GM23338 (cell line): ENCODE data around the gene RHO. TPM values are rescaled to one million over a fixed set of nuclear protein-coding genes. Genes with fewer than 3 reads are reported as not detected.

Experiments
- ATAC-seq: fragments of 200-7000 bp; cut with Tn5 transposase; 3 replicates; pipeline ENCODE4 v1.9.1; 2020
- DNase-seq: peaks from one replicate; pipeline ENCODE4 v3.0.0-alpha.2; 2015; ENCODE audit warnings: low spot score
- H2AFZ ChIP-seq: fragments of 200-600 bp; sonication (generic); 2 replicates; pipeline ENCODE4 v1.8.0; 2016; ENCODE audit warnings: antibody characterized with exemption, mild to moderate bottlenecking, moderate library complexity
- H3F3A ChIP-seq: fragments of 200-600 bp; sonication (generic); replicated peaks from 2 replicates; pipeline ENCODE4 v1.8.0; 2017; ENCODE audit warnings: antibody characterized with exemption, mixed run types, low read depth
- H3K27ac ChIP-seq: fragments of 200-600 bp; sonication (generic); 2 replicates; pipeline ENCODE4 v1.6.1; 2016; ENCODE audit warnings: low read depth
- H3K27me3 ChIP-seq: fragments of 200-600 bp; sonication (generic); 2 replicates; pipeline ENCODE4 v1.8.0; 2016; ENCODE audit warnings: mild to moderate bottlenecking, mixed run types, moderate library complexity; ENCODE audit not compliant: insufficient read depth
- H3K36me3 ChIP-seq: fragments of 200-600 bp; sonication (generic); 2 replicates; pipeline ENCODE4 v1.8.0; 2016; ENCODE audit warnings: mild to moderate bottlenecking; ENCODE audit not compliant: insufficient read depth
- H3K4me1 ChIP-seq: fragments of 200-600 bp; sonication (generic); 2 replicates; pipeline ENCODE4 v1.8.0; 2016; ENCODE audit warnings: mild to moderate bottlenecking, moderate library complexity; ENCODE audit not compliant: insufficient read depth
- H3K4me2 ChIP-seq: fragments of 200-600 bp; sonication (generic); 2 replicates; pipeline ENCODE4 v1.7.1; 2017; ENCODE audit warnings: mixed run types
- H3K4me3 ChIP-seq: fragments of 200-600 bp; sonication (generic); 2 replicates; pipeline ENCODE4 v1.6.1; 2016; ENCODE audit warnings: mixed run types
- H3K79me2 ChIP-seq: fragments of 200-600 bp; sonication (generic); replicated peaks from 2 replicates; pipeline ENCODE4 v1.8.0; 2017; ENCODE audit warnings: mild to moderate bottlenecking; ENCODE audit not compliant: insufficient read depth
- H3K9me2 ChIP-seq: fragments of 200-600 bp; sonication (generic); 2 replicates; pipeline ENCODE4 v1.8.0; 2017; ENCODE audit not compliant: insufficient read depth
- H4K20me1 ChIP-seq: fragments of 200-600 bp; sonication (generic); replicated peaks from 2 replicates; pipeline ENCODE4 v1.8.0; 2017; ENCODE audit warnings: mild to moderate bottlenecking; ENCODE audit not compliant: insufficient read depth
- H3K27ac Mint-ChIP-seq: 2 replicates; pipeline ENCODE4 v1.8.0; 2020; ENCODE audit warnings: inconsistent platforms, mild to moderate bottlenecking, moderate library complexity, mixed read lengths
- H3K27me3 Mint-ChIP-seq: 3 replicates; pipeline ENCODE4 v1.8.0; 2022; ENCODE audit warnings: low read depth, mild to moderate bottlenecking, moderate library complexity, mixed read lengths, inconsistent platforms; ENCODE audit not compliant: insufficient read depth, poor library complexity
- H3K36me3 Mint-ChIP-seq: 3 replicates; pipeline ENCODE4 v1.8.0; 2021; ENCODE audit warnings: low read depth, mild to moderate bottlenecking, inconsistent platforms, moderate library complexity, mixed read lengths
- H3K4me1 Mint-ChIP-seq: 3 replicates; pipeline ENCODE4 v1.8.0; 2020; ENCODE audit warnings: mild to moderate bottlenecking, inconsistent platforms, mixed read lengths
- H3K4me3 Mint-ChIP-seq: 3 replicates; pipeline ENCODE4 v1.8.0; 2021; ENCODE audit warnings: moderate library complexity, mild to moderate bottlenecking, inconsistent platforms, mixed read lengths
- H3K9me3 Mint-ChIP-seq: 3 replicates; pipeline ENCODE4 v1.8.0; 2020; ENCODE audit warnings: moderate library complexity, mild to moderate bottlenecking, inconsistent platforms, mixed read lengths
- EZH2 ChIP-seq: fragments of 200-600 bp; sonication (generic); IDR thresholded peaks from one replicate; pipeline ENCODE4 v1.8.0; 2017; ENCODE audit warnings: antibody characterized with exemption, mild to moderate bottlenecking, low read depth; ENCODE audit not compliant: unreplicated experiment
- EZH2phosphoT487 ChIP-seq: fragments of 200-600 bp; sonication (generic); IDR thresholded peaks from one replicate; pipeline ENCODE4 v1.8.1; 2018; ENCODE audit warnings: antibody characterized with exemption; ENCODE audit not compliant: unreplicated experiment
- JUNB ChIP-seq: IDR thresholded peaks from one replicate; pipeline ENCODE4 v1.6.1; 2016; ENCODE audit warnings: antibody characterized with exemption; ENCODE audit not compliant: unreplicated experiment
- NANOG ChIP-seq: IDR thresholded peaks from 2 replicates; pipeline ENCODE4 v1.6.1; 2016; ENCODE audit warnings: antibody characterized with exemption, borderline replicate concordance
- ZNF331 ChIP-seq: fragments of 250-450 bp; sonication (Bioruptor Pico); IDR thresholded peaks from 2 replicates; pipeline ENCODE4 v1.5.0; 2020; ENCODE audit warnings: low read depth, mild to moderate bottlenecking, moderate library complexity
- polyA plus RNA-seq: library from polyadenylated mRNA; unstranded; fragments of >200 nt; fragmentation: Nextera tagmentation; extraction: Ambion mirVana; gene quantifications from 2 replicates; pipeline ENCODE4 v1.2.1, GENCODE V29; 2016
- total RNA-seq: library from RNA; depleted of rRNA; stranded (reverse); fragments of >200 nt; shearing (Covaris generic); gene quantifications from 2 replicates; pipeline ENCODE4 v1.2.3, GENCODE V29; 2014
- TF ChIP-seq, protein P1 (sequence below): IDR thresholded peaks from one replicate; pipeline ENCODE4 v1.6.1; 2018; ENCODE audit warnings: antibody characterized with exemption; ENCODE audit not compliant: unreplicated experiment
- TF ChIP-seq, protein P2 (sequence below): IDR thresholded peaks from 2 replicates; pipeline ENCODE4 v1.6.1; 2016; ENCODE audit warnings: antibody characterized with exemption
- TF ChIP-seq, protein P3 (sequence below), 2 experiments: fragments of 200-600 bp in 1 of 2; sonication (generic) in 1 of 2; conservative IDR thresholded peaks; 2 replicates each; pipeline versions ENCODE4 v1.5.1 to v1.6.1; 2016 to 2017; ENCODE audit warnings: antibody characterized with exemption in 2 of 2, low read depth in 2 of 2, mild to moderate bottlenecking in 2 of 2, moderate library complexity in 1 of 2
- TF ChIP-seq, protein P4 (sequence below): fragments of 250-450 bp; sonication (Bioruptor Pico); IDR thresholded peaks from 2 replicates; pipeline ENCODE4 v1.5.0; 2020; ENCODE audit warnings: mild to moderate bottlenecking, moderate library complexity

Gene RHO
- total and polyA plus RNA-seq, 2 experiments from 2014 or later, result not detected

DNA sequence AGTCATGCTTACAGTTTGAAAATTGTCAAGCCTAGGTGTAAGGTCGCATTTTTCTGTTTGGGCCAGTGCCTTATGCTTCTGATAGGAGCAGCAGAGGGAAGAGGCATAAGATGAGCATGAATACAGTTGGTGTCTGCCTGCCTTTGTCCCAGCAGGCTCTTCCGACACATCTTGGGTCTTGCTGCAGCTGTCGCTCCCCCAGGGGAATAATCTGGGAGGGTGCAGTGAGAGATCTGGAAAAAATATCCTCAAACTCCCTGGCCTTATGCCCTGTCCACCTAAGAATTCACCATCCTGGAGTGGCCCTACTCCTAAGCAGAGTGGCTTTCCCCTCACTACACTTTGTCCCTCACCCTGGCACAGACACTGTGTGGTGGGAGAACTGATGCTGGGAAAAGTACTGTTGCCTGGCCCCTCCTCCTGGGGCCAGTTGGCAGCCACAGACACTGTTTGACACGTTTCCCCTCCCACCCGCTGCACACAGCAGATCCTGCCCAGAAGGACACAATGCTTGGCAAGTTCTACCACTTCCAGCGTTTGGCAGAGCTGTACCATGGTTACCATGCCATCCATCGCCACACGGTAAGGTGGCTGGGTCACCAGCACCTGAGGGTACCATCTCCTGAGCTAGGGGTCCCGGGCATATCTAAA lies 21.1 kb upstream of the RHO start:
- H3K4me2 ChIP-seq, result no peak overlapping the region
- no peak for ATAC-seq
- no peak for DNase-seq
- no peak overlapping the region for H3K4me3 ChIP-seq
- Mint-ChIP-seq H3K9me3 (no peaks in the 10 kb centered on the region), H3K4me1 (0 out of 3 replicates have a peak, but pooled peaks cover 2% of the 10 kb centered on the region), H3K4me3 (no peak overlapping the region), H3K27ac (no peak overlapping the region), H3K27me3 (peaks cover 15% of the 10 kb centered on the region), H3K36me3 (peaks cover 4% of the 10 kb centered on the region; the same call in 2 of the 3 replicates)
- no peaks in the 10 kb centered on the region for H3K27me3 ChIP-seq
- H3F3A ChIP-seq, result no peaks in the 10 kb centered on the region; the same call in 1 of the 2 replicates
- H3K27ac ChIP-seq, result no peak overlapping the region
- no peaks in the 10 kb centered on the region for H4K20me1 ChIP-seq
- H3K4me1 ChIP-seq, result no peaks in the 10 kb centered on the region
- H3K79me2 ChIP-seq, result no peaks in the 10 kb centered on the region
- H3K36me3 ChIP-seq, result no peaks in the 10 kb centered on the region
- H3K9me2 ChIP-seq, result no peaks in the 10 kb centered on the region
- TF ChIP-seq JUNB (no peak), ZNF331 (no peak)
- TF ChIP-seq, protein P1, sequence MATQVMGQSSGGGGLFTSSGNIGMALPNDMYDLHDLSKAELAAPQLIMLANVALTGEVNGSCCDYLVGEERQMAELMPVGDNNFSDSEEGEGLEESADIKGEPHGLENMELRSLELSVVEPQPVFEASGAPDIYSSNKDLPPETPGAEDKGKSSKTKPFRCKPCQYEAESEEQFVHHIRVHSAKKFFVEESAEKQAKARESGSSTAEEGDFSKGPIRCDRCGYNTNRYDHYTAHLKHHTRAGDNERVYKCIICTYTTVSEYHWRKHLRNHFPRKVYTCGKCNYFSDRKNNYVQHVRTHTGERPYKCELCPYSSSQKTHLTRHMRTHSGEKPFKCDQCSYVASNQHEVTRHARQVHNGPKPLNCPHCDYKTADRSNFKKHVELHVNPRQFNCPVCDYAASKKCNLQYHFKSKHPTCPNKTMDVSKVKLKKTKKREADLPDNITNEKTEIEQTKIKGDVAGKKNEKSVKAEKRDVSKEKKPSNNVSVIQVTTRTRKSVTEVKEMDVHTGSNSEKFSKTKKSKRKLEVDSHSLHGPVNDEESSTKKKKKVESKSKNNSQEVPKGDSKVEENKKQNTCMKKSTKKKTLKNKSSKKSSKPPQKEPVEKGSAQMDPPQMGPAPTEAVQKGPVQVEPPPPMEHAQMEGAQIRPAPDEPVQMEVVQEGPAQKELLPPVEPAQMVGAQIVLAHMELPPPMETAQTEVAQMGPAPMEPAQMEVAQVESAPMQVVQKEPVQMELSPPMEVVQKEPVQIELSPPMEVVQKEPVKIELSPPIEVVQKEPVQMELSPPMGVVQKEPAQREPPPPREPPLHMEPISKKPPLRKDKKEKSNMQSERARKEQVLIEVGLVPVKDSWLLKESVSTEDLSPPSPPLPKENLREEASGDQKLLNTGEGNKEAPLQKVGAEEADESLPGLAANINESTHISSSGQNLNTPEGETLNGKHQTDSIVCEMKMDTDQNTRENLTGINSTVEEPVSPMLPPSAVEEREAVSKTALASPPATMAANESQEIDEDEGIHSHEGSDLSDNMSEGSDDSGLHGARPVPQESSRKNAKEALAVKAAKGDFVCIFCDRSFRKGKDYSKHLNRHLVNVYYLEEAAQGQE, result no peak
- no peak overlapping the region for H2AFZ ChIP-seq

DNA sequence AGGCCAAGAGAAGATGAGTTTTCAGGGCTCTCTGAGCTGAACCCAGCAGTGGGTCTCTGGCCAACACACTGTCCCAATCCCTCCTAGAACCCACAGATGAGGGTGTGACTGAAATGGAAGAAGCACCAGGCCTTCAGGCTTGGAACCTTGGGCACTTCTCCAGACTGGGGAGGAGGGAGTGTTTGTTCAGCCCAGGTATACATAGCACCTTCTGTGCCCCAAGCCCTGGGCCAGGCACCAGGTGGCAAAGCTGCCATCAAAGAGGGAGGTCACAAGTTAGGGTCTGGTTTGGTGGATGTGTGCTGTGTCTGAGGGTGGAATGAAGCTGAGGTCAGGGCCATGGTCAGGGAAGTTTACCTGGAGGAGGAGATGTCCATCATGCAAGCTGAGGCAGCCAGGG lies 15.8 kb upstream of the RHO start:
- H3K9me2 ChIP-seq, result no peaks in the 10 kb centered on the region
- Mint-ChIP-seq H3K27me3 (peaks cover 16% of the 10 kb centered on the region), H3K4me3 (no peak overlapping the region), H3K27ac (no peak overlapping the region; the same call in 1 of the 2 replicates), H3K36me3 (peaks cover 21% of the 10 kb centered on the region), H3K9me3 (no peaks in the 10 kb centered on the region; the same call in 2 of the 3 replicates), H3K4me1 (0 out of 3 replicates have a peak, but pooled peaks cover 2% of the 10 kb centered on the region)
- H3K27ac ChIP-seq, result no peak overlapping the region
- no peaks in the 10 kb centered on the region for H4K20me1 ChIP-seq
- H3K4me2 ChIP-seq, result no peak overlapping the region
- no peaks in the 10 kb centered on the region for H3K4me1 ChIP-seq
- H3K79me2 ChIP-seq, result no peaks in the 10 kb centered on the region
- no peak overlapping the region for H2AFZ ChIP-seq
- no peaks in the 10 kb centered on the region for H3F3A ChIP-seq
- H3K27me3 ChIP-seq, result no peaks in the 10 kb centered on the region
- no peaks in the 10 kb centered on the region for H3K36me3 ChIP-seq
- H3K4me3 ChIP-seq, result no peak overlapping the region
- ATAC-seq, result no peak
- DNase-seq, result no peak
- TF ChIP-seq EZH2phosphoT487 (no peak), NANOG (no peak), EZH2 (no peak)
- TF ChIP-seq, protein P2, sequence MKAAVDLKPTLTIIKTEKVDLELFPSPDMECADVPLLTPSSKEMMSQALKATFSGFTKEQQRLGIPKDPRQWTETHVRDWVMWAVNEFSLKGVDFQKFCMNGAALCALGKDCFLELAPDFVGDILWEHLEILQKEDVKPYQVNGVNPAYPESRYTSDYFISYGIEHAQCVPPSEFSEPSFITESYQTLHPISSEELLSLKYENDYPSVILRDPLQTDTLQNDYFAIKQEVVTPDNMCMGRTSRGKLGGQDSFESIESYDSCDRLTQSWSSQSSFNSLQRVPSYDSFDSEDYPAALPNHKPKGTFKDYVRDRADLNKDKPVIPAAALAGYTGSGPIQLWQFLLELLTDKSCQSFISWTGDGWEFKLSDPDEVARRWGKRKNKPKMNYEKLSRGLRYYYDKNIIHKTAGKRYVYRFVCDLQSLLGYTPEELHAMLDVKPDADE, result no peak
- TF ChIP-seq, protein P3, sequence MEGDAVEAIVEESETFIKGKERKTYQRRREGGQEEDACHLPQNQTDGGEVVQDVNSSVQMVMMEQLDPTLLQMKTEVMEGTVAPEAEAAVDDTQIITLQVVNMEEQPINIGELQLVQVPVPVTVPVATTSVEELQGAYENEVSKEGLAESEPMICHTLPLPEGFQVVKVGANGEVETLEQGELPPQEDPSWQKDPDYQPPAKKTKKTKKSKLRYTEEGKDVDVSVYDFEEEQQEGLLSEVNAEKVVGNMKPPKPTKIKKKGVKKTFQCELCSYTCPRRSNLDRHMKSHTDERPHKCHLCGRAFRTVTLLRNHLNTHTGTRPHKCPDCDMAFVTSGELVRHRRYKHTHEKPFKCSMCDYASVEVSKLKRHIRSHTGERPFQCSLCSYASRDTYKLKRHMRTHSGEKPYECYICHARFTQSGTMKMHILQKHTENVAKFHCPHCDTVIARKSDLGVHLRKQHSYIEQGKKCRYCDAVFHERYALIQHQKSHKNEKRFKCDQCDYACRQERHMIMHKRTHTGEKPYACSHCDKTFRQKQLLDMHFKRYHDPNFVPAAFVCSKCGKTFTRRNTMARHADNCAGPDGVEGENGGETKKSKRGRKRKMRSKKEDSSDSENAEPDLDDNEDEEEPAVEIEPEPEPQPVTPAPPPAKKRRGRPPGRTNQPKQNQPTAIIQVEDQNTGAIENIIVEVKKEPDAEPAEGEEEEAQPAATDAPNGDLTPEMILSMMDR (conservative IDR thresholded peaks at IDR 0.05; ENCODE audit: low read depth in 2 of 2), result no peak
- TF ChIP-seq, protein P4, sequence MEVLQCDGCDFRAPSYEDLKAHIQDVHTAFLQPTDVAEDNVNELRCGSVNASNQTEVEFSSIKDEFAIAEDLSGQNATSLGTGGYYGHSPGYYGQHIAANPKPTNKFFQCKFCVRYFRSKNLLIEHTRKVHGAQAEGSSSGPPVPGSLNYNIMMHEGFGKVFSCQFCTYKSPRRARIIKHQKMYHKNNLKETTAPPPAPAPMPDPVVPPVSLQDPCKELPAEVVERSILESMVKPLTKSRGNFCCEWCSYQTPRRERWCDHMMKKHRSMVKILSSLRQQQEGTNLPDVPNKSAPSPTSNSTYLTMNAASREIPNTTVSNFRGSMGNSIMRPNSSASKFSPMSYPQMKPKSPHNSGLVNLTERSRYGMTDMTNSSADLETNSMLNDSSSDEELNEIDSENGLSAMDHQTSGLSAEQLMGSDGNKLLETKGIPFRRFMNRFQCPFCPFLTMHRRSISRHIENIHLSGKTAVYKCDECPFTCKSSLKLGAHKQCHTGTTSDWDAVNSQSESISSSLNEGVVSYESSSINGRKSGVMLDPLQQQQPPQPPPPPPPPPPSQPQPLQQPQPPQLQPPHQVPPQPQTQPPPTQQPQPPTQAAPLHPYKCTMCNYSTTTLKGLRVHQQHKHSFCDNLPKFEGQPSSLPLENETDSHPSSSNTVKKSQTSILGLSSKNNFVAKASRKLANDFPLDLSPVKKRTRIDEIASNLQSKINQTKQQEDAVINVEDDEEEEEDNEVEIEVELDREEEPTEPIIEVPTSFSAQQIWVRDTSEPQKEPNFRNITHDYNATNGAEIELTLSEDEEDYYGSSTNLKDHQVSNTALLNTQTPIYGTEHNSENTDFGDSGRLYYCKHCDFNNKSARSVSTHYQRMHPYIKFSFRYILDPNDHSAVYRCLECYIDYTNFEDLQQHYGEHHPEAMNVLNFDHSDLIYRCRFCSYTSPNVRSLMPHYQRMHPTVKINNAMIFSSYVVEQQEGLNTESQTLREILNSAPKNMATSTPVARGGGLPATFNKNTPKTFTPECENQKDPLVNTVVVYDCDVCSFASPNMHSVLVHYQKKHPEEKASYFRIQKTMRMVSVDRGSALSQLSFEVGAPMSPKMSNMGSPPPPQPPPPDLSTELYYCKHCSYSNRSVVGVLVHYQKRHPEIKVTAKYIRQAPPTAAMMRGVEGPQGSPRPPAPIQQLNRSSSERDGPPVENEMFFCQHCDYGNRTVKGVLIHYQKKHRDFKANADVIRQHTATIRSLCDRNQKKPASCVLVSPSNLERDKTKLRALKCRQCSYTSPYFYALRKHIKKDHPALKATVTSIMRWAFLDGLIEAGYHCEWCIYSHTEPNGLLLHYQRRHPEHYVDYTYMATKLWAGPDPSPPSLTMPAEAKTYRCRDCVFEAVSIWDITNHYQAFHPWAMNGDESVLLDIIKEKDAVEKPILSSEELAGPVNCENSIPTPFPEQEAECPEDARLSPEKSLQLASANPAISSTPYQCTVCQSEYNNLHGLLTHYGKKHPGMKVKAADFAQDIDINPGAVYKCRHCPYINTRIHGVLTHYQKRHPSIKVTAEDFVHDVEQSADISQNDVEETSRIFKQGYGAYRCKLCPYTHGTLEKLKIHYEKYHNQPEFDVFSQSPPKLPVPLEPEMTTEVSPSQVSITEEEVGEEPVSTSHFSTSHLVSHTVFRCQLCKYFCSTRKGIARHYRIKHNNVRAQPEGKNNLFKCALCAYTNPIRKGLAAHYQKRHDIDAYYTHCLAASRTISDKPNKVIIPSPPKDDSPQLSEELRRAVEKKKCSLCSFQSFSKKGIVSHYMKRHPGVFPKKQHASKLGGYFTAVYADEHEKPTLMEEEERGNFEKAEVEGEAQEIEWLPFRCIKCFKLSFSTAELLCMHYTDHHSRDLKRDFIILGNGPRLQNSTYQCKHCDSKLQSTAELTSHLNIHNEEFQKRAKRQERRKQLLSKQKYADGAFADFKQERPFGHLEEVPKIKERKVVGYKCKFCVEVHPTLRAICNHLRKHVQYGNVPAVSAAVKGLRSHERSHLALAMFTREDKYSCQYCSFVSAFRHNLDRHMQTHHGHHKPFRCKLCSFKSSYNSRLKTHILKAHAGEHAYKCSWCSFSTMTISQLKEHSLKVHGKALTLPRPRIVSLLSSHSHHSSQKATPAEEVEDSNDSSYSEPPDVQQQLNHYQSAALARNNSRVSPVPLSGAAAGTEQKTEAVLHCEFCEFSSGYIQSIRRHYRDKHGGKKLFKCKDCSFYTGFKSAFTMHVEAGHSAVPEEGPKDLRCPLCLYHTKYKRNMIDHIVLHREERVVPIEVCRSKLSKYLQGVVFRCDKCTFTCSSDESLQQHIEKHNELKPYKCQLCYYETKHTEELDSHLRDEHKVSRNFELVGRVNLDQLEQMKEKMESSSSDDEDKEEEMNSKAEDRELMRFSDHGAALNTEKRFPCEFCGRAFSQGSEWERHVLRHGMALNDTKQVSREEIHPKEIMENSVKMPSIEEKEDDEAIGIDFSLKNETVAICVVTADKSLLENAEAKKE (CRISPR knock-in tag), result no peak
